ENCODE data around the gene BAIAP2.

GRCh38 chr17:81108220-81108619 is 73.3 kb downstream of the BAIAP2 start:
- TF ChIP-seq CTCF (IDR thresholded peaks at IDR 0.05; ENCODE audit: low read length) (no peak), EZH2 (optimal IDR thresholded peaks at IDR 0.05; ENCODE audit: low read depth, low read length) (no peak), EZH2phosphoT487 (IDR thresholded peaks at IDR 0.05; ENCODE audit: low read length) (no peak)
